ENCODE results near the gene TSPYL1. TPM values are rescaled to one million over a fixed set of nuclear protein-coding genes. Genes with fewer than 3 reads are reported as not detected.

The TSPYL1 gene
- total and polyA plus RNA-seq, 9 of the 15 experiments (the other 6 are each of a cell fraction or from before 2014, with no cell fraction given), result 23.1 to 56.8 (median 37.9) TPM

DNA sequence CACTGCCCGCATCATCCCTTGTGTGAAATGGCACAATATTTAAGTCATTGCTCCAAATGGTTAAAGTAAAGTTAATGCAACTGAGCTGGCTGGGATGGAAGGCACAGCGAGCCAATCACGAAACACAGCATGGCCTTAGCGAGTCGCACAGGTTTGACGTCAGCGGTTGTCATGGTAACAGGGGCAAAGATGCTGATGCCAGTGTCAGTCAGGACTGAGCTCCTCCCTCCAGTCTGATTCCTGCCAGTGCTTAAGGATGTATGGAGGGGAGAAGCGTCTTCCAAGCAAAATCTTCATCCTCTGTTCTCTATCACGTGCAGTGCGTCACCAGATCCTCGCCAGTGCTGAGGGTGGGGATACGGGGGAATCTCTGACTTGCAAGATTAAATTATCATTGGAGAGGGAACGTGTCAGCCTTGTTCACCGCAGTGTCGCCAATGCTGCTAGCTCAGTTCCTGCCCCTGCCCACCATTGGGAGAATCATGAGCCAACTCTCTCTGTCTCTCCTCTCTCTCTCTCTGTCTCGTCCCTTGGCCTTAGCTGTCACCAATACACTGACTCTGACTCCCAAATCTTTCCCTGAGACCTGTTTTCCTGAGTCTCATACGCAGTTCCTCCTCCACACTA is 50.3 kb downstream of the TSPYL1 start (continued):
- TF ChIP-seq JUND (IDR thresholded peaks at IDR 0.05; ENCODE audit: borderline replicate concordance, low read depth, low read length) (no peak), JUND (tag; IDR thresholded peaks at IDR 0.05; ENCODE audit: borderline replicate concordance, low read depth, low read length) (no peak), NFYB (IDR thresholded peaks at IDR 0.05; ENCODE audit: extremely low read depth, insufficient read length) (peak; percentile 76), RFX5 (IDR thresholded peaks at IDR 0.05; ENCODE audit: low read depth, low read length) (peak; percentile 95), FIP1L1 (IDR thresholded peaks at IDR 0.05; ENCODE audit: low read depth, low read length, poor library complexity, severe bottlenecking) (no peak), BMI1 (IDR thresholded peaks at IDR 0.05; ENCODE audit: low read length) (peak; percentile 70; the same call in 1 of the 2 replicates), CREB1 (IDR thresholded peaks at IDR 0.05) (peak; percentile 83), CREB1 (CRISPR knock-in tag; IDR thresholded peaks at IDR 0.05) (peak; percentile 72), ZBTB8A (IDR thresholded peaks at IDR 0.05; ENCODE audit: partially characterized antibody) (no peak), HCFC1 (IDR thresholded peaks at IDR 0.05; ENCODE audit: low read depth, low read length) (no peak), IRF2 (CRISPR knock-in tag; IDR thresholded peaks at IDR 0.05) (no peak), ATF1 (CRISPR knock-in tag; IDR thresholded peaks at IDR 0.05) (peak; percentile 41; the same call in 1 of the 2 replicates), ATF1 (tag; IDR thresholded peaks at IDR 0.05) (peak; percentile 85), CREM (IDR thresholded peaks at IDR 0.05; ENCODE audit: low read depth) (peak; percentile 96), RBM14 (IDR thresholded peaks at IDR 0.05; ENCODE audit: borderline replicate concordance, insufficient read depth, low read depth, low read length) (no peak), CSDE1 (IDR thresholded peaks at IDR 0.05) (peak in 1 of 2 experiments; percentile 88; a peak in 2 of 4 replicates), KDM1A (IDR thresholded peaks at IDR 0.05) (0 out of 4 replicates have a peak, but pooled peaks of 1 of the 2 experiments have one; percentile 6), ILK (tag; IDR thresholded peaks at IDR 0.05; ENCODE audit: borderline replicate concordance, low read depth) (no peak), ASH1L (IDR thresholded peaks at IDR 0.05; ENCODE audit: borderline replicate concordance, low read depth, partially characterized antibody) (no peak), ZNF707 (CRISPR knock-in tag; conservative IDR thresholded peaks at IDR 0.05) (no peak), RNF2 (IDR thresholded peaks at IDR 0.05) (no peak)
- TF ChIP-seq, protein P1, sequence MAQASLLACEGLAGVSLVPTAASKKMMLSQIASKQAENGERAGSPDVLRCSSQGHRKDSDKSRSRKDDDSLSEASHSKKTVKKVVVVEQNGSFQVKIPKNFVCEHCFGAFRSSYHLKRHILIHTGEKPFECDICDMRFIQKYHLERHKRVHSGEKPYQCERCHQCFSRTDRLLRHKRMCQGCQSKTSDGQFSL (CRISPR knock-in tag; IDR thresholded peaks at IDR 0.05), result no peak
- TF ChIP-seq, protein P1 (tag; IDR thresholded peaks at IDR 0.05), result no peak
- TF ChIP-seq, protein P2, sequence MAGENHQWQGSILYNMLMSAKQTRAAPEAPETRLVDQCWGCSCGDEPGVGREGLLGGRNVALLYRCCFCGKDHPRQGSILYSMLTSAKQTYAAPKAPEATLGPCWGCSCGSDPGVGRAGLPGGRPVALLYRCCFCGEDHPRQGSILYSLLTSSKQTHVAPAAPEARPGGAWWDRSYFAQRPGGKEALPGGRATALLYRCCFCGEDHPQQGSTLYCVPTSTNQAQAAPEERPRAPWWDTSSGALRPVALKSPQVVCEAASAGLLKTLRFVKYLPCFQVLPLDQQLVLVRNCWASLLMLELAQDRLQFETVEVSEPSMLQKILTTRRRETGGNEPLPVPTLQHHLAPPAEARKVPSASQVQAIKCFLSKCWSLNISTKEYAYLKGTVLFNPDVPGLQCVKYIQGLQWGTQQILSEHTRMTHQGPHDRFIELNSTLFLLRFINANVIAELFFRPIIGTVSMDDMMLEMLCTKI (IDR thresholded peaks at IDR 0.05; ENCODE audit: partially characterized antibody), result no peak
- TF ChIP-seq, protein P3, sequence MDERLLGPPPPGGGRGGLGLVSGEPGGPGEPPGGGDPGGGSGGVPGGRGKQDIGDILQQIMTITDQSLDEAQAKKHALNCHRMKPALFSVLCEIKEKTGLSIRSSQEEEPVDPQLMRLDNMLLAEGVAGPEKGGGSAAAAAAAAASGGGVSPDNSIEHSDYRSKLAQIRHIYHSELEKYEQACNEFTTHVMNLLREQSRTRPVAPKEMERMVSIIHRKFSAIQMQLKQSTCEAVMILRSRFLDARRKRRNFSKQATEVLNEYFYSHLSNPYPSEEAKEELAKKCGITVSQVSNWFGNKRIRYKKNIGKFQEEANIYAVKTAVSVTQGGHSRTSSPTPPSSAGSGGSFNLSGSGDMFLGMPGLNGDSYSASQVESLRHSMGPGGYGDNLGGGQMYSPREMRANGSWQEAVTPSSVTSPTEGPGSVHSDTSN (CRISPR knock-in tag; IDR thresholded peaks at IDR 0.05; ENCODE audit: low read depth), result no peak
- TF ChIP-seq, protein P3 (tag; conservative IDR thresholded peaks at IDR 0.05; ENCODE audit: low read depth), result peak; percentile 74

Data from K562 (cell line).